GM18858 (cell line): ENCODE data around the gene TRIO.

Experiments
- ATAC-seq: cut with Tn5 transposase; IDR thresholded peaks from one replicate; pipeline ENCODE4 v1.9.1; 2021; ENCODE audit not compliant: unreplicated experiment

Gene TRIO

GRCh38 chr5:14343376-14343775 is 200.2 kb downstream of the TRIO start:
- ATAC-seq: no peak

DNA sequence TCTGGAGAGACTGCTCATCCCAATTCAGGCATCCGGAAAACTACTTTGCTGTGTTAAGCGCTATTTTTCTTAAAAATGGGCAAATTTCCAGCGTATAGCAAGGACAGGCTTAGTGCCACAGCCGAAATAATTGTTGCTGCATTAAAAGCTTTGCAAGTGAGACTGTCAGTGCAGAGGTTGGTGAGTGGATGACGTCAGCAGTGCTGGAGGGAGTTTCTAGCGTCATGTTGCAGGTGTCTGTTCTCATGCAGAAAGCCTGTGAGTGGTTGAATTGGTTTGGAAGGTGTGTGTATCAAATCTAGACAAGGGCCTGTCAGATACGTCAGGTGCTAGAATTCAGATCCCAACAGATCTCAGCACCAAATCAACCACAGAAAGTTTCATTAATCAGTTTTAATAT is 204.4 kb downstream of the TRIO start:
- no peak for ATAC-seq

GRCh38 chr5:14348142-14348541 is 205.0 kb downstream of the TRIO start:
- ATAC-seq: no peak

- ATAC-seq: no peak
Measured at GRCh38 chr5:14349029-14349428, 205.9 kb downstream of the TRIO start.

DNA sequence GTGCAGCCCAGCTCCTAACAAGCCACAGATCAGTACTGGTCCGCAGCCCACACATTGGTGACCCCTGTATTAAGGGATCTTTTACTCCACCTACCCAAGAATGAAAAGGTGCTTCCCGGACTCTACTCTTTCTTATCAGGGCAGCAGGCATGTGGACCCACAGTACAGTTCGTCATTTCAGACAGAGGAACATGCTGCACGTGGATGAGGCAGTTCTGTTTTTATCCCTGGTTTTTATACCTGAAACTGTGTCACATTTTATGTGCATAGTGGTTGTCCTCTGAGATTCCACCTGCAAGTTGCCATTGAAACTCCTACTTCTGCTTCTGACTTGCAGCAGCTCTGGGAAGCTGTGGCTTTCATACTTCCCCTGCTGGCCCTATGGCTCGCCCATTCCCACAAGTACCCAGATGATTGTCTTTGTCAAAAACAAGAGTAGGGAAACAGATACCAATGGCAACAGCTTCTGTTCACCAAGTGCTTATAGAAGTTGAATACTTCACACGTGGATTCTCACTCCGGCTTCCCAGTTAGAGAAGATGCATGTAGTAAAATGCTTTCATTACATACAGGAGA is 208.0 kb downstream of the TRIO start:
- no peak for ATAC-seq

DNA sequence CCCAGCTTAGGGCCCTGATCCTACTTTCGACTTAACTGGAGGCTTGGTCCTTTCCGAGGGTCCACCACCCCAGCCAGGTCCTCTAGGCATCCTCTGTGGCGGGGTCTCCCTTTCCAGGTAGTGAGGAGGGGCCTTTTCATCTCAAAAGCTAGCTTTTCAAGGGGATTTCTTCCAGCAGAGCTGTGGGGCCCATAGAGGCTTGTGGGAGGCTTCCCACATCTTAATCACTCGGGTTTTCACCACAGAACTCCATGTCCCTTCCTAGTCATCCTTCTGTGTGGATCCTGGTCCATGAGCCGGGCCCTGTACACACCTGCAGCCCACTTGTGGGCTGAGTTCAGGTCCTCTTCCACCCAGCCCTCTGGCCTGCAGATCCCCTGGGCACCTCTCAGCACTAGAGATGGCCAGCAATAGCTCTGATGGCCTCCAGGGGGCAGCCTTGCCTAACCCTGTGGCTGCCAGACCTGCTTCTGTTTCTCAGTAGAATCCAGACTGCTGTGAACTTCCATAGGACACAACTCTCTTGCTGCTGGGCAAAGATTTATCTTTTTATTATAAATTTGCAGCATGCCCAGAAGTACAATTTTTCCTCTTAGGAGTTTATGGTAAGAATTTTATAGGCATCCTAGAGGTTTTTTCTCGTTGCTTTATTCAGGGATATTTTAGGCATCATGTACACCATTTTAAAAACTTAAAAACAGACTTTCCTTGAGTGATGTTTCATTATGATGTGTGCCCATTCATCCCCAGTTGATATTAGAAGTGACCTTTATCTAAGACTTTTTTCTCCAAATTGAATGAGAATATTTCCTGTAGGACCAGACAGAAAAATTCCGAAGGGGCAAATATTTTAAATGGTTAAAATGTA is 208.9 kb downstream of the TRIO start:
- ATAC-seq: peak; percentile 79

- ATAC-seq: no peak
Measured at GRCh38 chr5:14353726-14354474, 210.8 kb downstream of the TRIO start.

GRCh38 chr5:14355391-14355790 is 212.2 kb downstream of the TRIO start:
- no peak for ATAC-seq

GRCh38 chr5:14356305-14356704 is 213.2 kb downstream of the TRIO start:
- peak; percentile 58 for ATAC-seq

- no peak for ATAC-seq
Measured at GRCh38 chr5:14357441-14357840, 214.3 kb downstream of the TRIO start.

DNA sequence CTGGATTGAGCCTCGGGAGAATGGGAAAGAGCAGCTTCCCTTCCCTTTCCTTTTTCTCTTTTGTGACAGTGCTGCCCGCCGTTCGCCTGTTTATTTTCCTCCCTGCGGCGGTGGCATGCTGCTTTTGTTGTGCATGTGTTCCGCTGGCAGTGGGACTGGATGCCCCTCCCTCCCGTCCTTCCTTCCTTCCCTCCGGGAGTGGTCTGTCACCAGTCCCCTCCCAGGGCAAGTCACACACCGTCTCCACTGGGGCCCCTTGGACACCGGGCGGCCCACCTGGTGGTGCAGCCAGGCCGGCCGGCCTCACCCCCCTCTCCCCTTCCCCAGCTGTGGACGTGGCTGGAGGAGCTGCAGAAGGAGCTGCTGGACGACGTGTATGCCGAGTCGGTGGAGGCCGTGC is 214.7 kb downstream of the TRIO start:
- no peak for ATAC-seq

DNA sequence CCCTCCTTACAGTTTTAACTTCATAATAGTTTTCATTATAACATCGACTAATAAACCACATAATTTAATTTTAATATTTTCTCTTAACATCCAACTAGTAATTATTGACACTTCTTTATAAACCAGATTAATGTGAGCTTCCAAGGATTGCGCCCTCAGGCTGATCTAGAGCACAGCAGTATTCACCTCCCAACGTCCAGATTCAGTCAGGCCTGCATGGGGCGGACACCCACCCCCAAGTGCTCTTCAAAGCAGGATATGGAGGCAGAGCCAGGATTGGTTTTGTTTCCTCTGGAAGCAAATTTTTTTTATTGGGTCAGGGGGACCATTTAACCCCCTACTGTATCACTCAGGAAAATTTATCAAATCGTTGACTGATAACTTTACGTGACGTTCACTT is 215.4 kb downstream of the TRIO start:
- ATAC-seq: no peak

- ATAC-seq: no peak
Measured at GRCh38 chr5:14359069-14360043, 216.2 kb downstream of the TRIO start.

DNA sequence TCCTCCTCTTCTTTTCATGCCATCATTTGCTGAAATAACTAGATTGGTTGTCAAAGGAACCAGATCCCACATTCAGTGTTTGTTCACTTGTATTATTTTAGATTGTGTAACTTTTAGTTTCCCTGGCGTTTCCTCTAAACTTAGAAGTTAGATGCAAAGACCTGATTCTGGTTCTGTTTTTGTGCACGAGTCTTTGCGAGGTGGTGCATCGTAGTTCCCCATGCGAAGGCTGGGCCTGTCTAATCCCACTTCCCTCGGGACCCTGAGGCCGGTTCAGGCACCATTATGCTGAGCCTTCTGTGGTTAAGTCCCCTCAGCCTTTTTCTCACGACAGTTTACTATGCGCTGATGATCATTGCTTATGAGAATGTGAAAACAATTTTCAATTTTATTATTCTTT is 219.3 kb downstream of the TRIO start:
- no peak for ATAC-seq

DNA sequence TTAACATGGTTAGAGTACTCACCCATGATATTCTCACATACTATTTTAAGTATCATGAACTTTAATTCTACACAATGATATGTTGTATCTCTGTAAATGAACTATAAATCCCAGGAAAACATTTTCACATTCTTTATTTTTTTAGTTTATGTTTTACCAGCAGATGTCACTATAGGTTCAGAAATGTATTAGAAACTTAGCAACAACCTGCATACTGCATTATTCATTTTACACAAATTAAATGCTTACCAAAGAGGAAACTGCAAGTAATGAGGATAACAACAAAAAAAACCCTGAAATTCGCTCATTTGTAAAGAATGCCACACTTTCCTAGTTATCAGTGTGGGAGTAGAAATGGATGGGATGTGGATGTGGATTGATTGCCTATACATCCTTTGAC is 221.0 kb downstream of the TRIO start:
- ATAC-seq: no peak

- ATAC-seq: no peak
Measured at GRCh38 chr5:14364576-14365472, 221.7 kb downstream of the TRIO start.

DNA sequence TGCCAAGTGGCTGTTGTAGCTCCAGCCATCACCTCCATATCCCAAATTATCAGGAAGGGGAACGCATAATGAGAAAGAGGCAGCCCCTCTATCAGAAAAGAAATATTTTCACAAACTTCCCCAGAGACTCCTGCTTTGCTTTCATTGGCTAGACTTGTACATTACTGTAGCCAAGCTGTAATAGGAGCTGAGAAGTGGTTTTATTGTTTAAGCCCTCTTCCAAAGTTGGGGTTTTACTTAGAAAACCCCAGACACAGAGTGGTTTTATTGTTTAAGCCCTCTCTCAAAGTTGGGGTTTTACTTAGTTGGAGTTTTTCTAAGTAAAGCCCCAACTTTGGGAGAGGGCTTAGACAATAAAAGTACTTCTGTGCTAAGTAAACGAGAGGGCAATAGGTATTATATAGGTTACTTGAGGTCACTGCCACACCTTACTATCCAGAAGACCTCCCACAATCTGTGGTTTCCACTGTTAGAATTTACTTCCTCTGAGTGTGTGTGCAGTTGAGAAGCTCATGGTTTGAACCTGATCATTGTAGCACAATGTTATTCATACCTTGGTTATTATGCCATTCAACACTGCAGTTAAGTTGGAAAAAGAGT is 222.8 kb downstream of the TRIO start:
- ATAC-seq: peak; percentile 58

GRCh38 chr5:14366763-14367162 is 223.6 kb downstream of the TRIO start:
- no peak for ATAC-seq

DNA sequence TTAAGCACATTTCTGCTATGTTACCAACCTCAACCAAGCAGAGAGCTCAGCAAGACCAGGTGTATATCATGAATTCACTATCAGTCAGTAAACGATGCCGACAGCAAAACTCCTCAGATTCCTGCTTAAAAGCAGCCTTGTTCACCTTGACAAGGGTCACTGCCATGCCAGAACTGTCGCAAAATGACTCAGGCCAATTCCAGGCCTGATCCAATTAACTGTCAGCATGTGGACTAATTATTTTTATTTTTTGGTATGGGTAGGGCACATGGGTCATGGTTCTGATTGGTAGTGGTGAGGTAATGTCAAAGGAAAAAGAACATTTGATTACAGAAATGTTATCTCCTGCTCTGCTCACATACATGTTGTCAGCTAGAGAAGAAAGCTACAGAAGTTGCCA is 224.2 kb downstream of the TRIO start:
- ATAC-seq: no peak
